ENCODE results near the gene EIF3L.

- TF ChIP-seq CTCF (IDR thresholded peaks at IDR 0.05): no peak
- no peak for TF ChIP-seq POLR2A (IDR thresholded peaks at IDR 0.05)
Observed at GRCh38 chr22:37827056-37827455, 22.2 kb upstream of the EIF3L start.

Data from gastroesophageal sphincter (tissue), 3 donors.